KMS-11 (cell line): ENCODE results near the gene DMBX1.

Experiments used
- H2AFZ ChIP-seq: fragments of 200-600 bp; sonication (generic); 2 replicates; pipeline ENCODE4 v1.6.1; 2016; ENCODE audit warnings: antibody characterized with exemption, mixed run types, low read depth
- H3K27ac ChIP-seq: fragments of 200-600 bp; sonication (generic); 2 replicates; pipeline ENCODE4 v1.6.1; 2016; ENCODE audit warnings: mild to moderate bottlenecking, mixed run types
- H3K27me3 ChIP-seq: fragments of 200-600 bp; sonication (generic); 2 replicates; pipeline ENCODE4 v1.6.1; 2017; ENCODE audit warnings: mild to moderate bottlenecking, low read depth, mixed run types, moderate library complexity; ENCODE audit not compliant: insufficient read depth
- H3K36me3 ChIP-seq: fragments of 200-600 bp; sonication (generic); 2 replicates; pipeline ENCODE4 v1.6.1; 2017; ENCODE audit warnings: mild to moderate bottlenecking, mixed run types; ENCODE audit not compliant: insufficient read depth
- H3K4me1 ChIP-seq: fragments of 200-600 bp; sonication (generic); 2 replicates; pipeline ENCODE4 v1.6.1; 2016; ENCODE audit warnings: mild to moderate bottlenecking, low read depth, mixed run types; ENCODE audit not compliant: poor library complexity, severe bottlenecking
- H3K4me2 ChIP-seq: fragments of 200-600 bp; sonication (generic); 2 replicates; pipeline ENCODE4 v1.7.0; 2016; ENCODE audit warnings: mild to moderate bottlenecking, mixed run types
- H3K4me3 ChIP-seq: fragments of 200-600 bp; sonication (generic); IDR thresholded peaks from 2 replicates; pipeline ENCODE4 v1.6.1; 2017; ENCODE audit warnings: low read depth, low read length, mixed read lengths; ENCODE audit not compliant: insufficient read depth
- H3K79me2 ChIP-seq: fragments of 200-600 bp; sonication (generic); 2 replicates; pipeline ENCODE4 v1.6.1; 2016; ENCODE audit warnings: low read depth, mixed run types; ENCODE audit not compliant: insufficient read depth
- H3K9ac ChIP-seq: fragments of 200-600 bp; sonication (generic); 2 replicates; pipeline ENCODE4 v1.6.1; 2016; ENCODE audit warnings: mild to moderate bottlenecking, mixed run types
- H4K20me1 ChIP-seq: fragments of 200-600 bp; sonication (generic); 2 replicates; pipeline ENCODE4 v1.6.1; 2016; ENCODE audit warnings: mild to moderate bottlenecking, mixed run types; ENCODE audit not compliant: insufficient read depth
- TF ChIP-seq, protein P1 (sequence below): fragments of 200-600 bp; sonication (generic); conservative IDR thresholded peaks from 2 replicates; pipeline ENCODE4 v1.6.1; 2017; ENCODE audit warnings: low read depth, mild to moderate bottlenecking, antibody characterized with exemption, low read length, moderate library complexity, mixed read lengths

Gene DMBX1

DNA sequence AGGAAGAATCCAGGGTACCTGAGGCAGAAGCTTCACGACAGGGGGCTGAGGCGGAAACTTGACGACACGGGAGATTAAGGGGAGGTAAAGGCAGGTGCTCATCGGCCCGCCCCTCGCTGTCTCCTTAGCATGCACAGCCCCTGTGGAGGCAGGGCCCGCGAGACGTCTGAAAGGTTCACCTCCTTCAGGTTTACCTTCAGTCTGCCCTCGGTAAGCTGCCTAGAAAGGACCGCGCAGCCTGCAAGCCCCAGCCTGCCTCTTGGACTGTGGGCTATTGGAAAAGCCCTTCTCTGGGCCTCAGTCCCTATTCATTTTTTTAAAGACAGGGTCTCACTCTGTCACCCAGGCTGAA lies 33.3 kb downstream of the DMBX1 start:
- H3K36me3 ChIP-seq, result no peaks in the 10 kb centered on the region
- H3K4me1 ChIP-seq, result no peaks in the 10 kb centered on the region
- H3K4me3 ChIP-seq, result no peak overlapping the region
- H3K27me3 ChIP-seq, result no peaks in the 10 kb centered on the region; the same call in 1 of the 2 replicates
- H2AFZ ChIP-seq, result no peak overlapping the region
- no peak overlapping the region for H3K27ac ChIP-seq
- no peak overlapping the region for H3K9ac ChIP-seq
- no peaks in the 10 kb centered on the region for H3K79me2 ChIP-seq
- TF ChIP-seq, protein P1, sequence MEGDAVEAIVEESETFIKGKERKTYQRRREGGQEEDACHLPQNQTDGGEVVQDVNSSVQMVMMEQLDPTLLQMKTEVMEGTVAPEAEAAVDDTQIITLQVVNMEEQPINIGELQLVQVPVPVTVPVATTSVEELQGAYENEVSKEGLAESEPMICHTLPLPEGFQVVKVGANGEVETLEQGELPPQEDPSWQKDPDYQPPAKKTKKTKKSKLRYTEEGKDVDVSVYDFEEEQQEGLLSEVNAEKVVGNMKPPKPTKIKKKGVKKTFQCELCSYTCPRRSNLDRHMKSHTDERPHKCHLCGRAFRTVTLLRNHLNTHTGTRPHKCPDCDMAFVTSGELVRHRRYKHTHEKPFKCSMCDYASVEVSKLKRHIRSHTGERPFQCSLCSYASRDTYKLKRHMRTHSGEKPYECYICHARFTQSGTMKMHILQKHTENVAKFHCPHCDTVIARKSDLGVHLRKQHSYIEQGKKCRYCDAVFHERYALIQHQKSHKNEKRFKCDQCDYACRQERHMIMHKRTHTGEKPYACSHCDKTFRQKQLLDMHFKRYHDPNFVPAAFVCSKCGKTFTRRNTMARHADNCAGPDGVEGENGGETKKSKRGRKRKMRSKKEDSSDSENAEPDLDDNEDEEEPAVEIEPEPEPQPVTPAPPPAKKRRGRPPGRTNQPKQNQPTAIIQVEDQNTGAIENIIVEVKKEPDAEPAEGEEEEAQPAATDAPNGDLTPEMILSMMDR, result no peak
- H4K20me1 ChIP-seq, result no peaks in the 10 kb centered on the region
- H3K4me2 ChIP-seq, result no peak overlapping the region

DNA sequence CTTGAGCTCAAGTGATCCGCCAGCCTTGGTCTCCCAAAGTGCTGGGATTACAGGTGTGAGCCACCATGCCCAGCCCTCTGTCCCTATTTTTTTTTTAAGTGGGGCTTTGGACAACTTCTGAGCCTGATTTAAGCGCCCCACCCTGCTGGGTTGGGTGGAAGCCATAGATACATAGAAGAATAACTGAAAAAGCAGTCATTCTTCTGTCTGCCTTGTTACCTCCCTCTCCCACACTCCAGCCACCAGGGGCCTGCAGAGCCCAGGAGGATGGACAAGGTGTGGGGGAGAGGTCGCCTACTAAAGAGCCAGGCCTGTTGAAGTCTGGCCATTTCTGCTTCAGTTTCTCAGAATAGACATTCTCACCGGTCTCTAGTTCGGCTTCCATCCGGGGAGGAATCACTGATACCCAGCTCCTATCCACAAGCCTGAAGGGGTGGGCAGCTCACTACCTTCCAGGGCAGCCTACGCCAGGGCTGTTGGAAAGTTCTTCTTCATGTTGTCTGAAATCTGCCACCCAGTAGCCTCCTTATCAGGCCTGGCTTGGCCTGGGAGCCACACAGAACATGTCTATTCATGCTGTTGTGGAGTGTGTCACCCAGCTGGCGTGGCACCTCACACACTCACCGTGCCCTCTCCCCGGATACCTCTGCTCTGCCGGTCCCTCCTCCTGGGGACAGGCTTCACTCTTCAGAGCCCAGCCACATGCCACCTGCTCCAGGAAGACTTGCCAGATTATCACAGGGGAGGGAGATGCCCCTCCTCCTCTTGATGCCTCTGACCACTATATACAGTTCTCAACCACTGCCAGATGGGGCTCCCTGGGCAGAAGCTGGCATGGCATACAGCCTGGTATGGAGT lies 34.1 kb downstream of the DMBX1 start:
- H3K27me3 ChIP-seq, result no peaks in the 10 kb centered on the region; the same call in 1 of the 2 replicates
- no peak overlapping the region for H3K4me2 ChIP-seq
- H3K9ac ChIP-seq, result no peak overlapping the region
- TF ChIP-seq, protein P1, result no peak
- H2AFZ ChIP-seq, result no peak overlapping the region
- no peaks in the 10 kb centered on the region for H3K36me3 ChIP-seq
- no peak overlapping the region for H3K27ac ChIP-seq
- H3K4me3 ChIP-seq, result no peak overlapping the region
- no peaks in the 10 kb centered on the region for H4K20me1 ChIP-seq
- no peaks in the 10 kb centered on the region for H3K79me2 ChIP-seq
- no peaks in the 10 kb centered on the region for H3K4me1 ChIP-seq

DNA sequence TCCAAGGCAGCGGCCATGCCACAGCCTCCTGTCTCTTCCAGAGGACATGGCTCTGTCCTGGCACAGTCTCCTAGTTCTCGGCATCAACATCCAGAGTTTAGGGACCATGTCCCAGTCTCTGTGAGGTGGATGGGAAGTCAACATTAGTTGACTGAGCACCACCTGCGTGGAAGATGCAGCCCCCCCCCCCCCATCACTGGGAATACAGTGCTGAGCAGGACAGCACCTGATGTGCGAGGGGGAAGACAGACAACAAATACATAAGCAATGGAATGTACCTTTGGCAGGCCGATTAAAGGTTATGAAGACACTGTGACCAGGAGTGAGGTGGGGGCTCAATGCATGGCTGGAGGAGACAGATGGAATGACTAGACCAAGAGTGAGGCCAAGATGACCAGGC lies 35.2 kb downstream of the DMBX1 start:
- Histone ChIP-seq H3K4me1 (no peaks in the 10 kb centered on the region), H3K4me3 (no peak overlapping the region)

DNA sequence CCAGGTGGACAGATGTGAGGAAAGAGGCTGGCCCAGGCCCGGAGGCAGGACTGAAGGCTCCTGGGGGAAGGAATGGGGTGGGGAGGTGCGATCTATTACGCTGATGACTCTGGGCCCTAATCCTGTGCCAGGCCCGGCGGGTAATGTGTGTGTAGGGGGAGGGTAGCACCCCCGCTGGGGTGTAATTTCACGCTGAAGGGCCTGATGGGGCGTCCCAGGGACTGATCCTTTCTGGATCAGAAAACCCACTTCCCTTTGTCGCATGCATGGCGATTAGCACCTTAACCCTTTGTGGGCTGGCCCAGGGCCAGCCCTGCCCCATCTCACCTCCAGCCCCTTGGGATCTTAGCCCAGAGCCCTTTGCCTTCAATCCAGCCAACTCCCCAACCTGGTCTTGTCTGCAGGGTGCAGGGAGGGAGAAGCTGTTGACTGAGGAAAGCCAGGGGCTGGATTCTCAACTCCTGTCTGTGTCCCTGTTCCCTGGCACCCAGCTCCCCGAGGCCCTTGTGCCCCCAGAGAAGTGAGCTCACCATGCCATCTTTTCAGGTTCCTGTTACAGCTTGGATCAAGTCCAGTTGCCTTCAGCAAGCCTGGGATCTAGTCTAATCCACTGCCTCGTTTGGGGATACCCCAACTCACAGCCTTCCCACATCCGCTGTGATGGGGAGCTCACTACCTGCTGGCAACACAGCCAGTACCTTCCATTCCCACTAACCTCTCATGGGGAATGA lies 35.8 kb downstream of the DMBX1 start:
- Histone ChIP-seq H3K4me2 (no peak overlapping the region), H4K20me1 (no peaks in the 10 kb centered on the region), H3K79me2 (no peaks in the 10 kb centered on the region), H3K4me3 (no peak overlapping the region), H3K4me1 (no peaks in the 10 kb centered on the region), H2AFZ (no peak overlapping the region), H3K36me3 (no peaks in the 10 kb centered on the region), H3K27ac (no peak overlapping the region), H3K27me3 (no peaks in the 10 kb centered on the region; the same call in 1 of the 2 replicates), H3K9ac (no peak overlapping the region)
- TF ChIP-seq, protein P1, result no peak

More for the DNA sequence above, 35.2 kb downstream of the DMBX1 start:
- H4K20me1 ChIP-seq, result no peaks in the 10 kb centered on the region
- H3K4me2 ChIP-seq, result no peak overlapping the region
- H3K27me3 ChIP-seq, result no peaks in the 10 kb centered on the region; the same call in 1 of the 2 replicates
- H3K9ac ChIP-seq, result no peak overlapping the region
- TF ChIP-seq, protein P1, result no peak
- H3K79me2 ChIP-seq, result no peaks in the 10 kb centered on the region
- H3K36me3 ChIP-seq, result no peaks in the 10 kb centered on the region
- no peak overlapping the region for H3K27ac ChIP-seq
- no peak overlapping the region for H2AFZ ChIP-seq
